GM18526 (cell line): ENCODE results near the gene INTS13.

ENCODE experiments used
- POLR2A ChIP-seq: IDR thresholded peaks from 3 replicates; pipeline ENCODE4 v1.6.1; 2011; ENCODE audit not compliant: insufficient read length; ENCODE audit errors: extremely low read depth

The INTS13 gene

GRCh38 chr12:26937443-26937862 is 328 bp downstream of the INTS13 start:
- TF ChIP-seq POLR2A = no peak

- TF ChIP-seq POLR2A = no peak
Measured at GRCh38 chr12:26936559-26937442, 980 bp downstream of the INTS13 start.

- TF ChIP-seq POLR2A = no peak
Measured at GRCh38 chr12:26935636-26936378, 2.0 kb downstream of the INTS13 start.

GRCh38 chr12:26929590-26929989 is 8.2 kb downstream of the INTS13 start:
- no peak for TF ChIP-seq POLR2A

- TF ChIP-seq POLR2A = no peak
Measured at GRCh38 chr12:26928661-26929060, 9.1 kb downstream of the INTS13 start.

GRCh38 chr12:26921886-26922285 is 15.9 kb downstream of the INTS13 start:
- TF ChIP-seq POLR2A = no peak

GRCh38 chr12:26919216-26919555 is 18.6 kb downstream of the INTS13 start:
- no peak for TF ChIP-seq POLR2A

GRCh38 chr12:26918321-26919215 is 19.2 kb downstream of the INTS13 start:
- no peak for TF ChIP-seq POLR2A

GRCh38 chr12:26906704-26907103 is 31.1 kb downstream of the INTS13 start:
- no peak for TF ChIP-seq POLR2A

- TF ChIP-seq POLR2A = no peak
Measured at GRCh38 chr12:26906024-26906423, 31.8 kb downstream of the INTS13 start.

GRCh38 chr12:26896913-26897312 is 40.9 kb downstream of the INTS13 start:
- TF ChIP-seq POLR2A = no peak

- no peak for TF ChIP-seq POLR2A
Measured at GRCh38 chr12:26895672-26896071, 42.1 kb downstream of the INTS13 start.

GRCh38 chr12:26891704-26892103 is 46.1 kb downstream of the INTS13 start:
- TF ChIP-seq POLR2A = no peak

- no peak for TF ChIP-seq POLR2A
Measured at GRCh38 chr12:26890784-26891183, 47.0 kb downstream of the INTS13 start.

- TF ChIP-seq POLR2A = no peak
Measured at GRCh38 chr12:26884765-26885576, 52.8 kb downstream of the INTS13 start.

GRCh38 chr12:26880625-26881024 is 57.2 kb downstream of the INTS13 start:
- TF ChIP-seq POLR2A = no peak
